Jurkat, Clone E6-1 (cell line): ENCODE data around the gene GCSAML.

Source experiments
- DNase-seq: peaks from one replicate; pipeline ENCODE4 v3.0.0-alpha.2; 2011; ENCODE audit warnings: low read depth, low spot score
- H3K4me3 ChIP-seq: 2 replicates; pipeline ENCODE4 v1.5.1; 2011; ENCODE audit warnings: mild to moderate bottlenecking, low read length, control low read depth, moderate library complexity

The GCSAML gene

DNA sequence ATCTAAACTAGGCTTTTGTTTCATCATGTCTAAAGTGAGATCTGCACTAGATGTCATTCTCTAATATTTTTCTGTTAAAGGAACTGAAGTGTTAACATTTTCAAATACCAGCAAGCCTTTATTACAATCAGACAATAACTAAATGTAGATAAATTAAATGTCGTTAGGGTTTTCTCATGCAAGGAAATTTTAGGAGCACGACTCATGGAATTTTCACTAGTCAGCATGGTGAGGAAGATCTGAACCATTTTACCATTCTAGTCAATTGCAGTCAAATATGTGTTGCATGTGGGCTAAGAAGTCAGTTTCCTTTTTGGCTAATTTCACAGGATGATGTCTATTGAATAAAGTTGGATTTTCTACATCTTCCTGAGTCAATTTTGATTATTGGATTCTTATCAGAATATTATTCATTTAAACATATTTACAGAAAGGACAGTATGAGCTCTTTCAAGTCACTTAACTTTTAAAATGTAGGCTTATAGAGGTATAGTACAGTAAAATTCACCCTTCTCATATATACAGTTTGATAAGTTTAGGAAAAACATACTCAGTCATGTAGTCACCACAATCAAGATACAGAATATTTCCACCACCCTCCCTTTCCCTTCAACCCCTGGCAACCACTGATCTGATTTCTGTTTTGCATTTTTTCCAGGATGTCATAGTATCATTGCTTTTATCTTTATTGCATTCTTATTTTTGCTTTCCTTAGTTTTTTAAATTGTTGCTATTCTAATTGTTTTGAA, 9.2 kb downstream of the GCSAML start:
- DNase-seq = no peak
- H3K4me3 ChIP-seq = no peak overlapping the region

DNA sequence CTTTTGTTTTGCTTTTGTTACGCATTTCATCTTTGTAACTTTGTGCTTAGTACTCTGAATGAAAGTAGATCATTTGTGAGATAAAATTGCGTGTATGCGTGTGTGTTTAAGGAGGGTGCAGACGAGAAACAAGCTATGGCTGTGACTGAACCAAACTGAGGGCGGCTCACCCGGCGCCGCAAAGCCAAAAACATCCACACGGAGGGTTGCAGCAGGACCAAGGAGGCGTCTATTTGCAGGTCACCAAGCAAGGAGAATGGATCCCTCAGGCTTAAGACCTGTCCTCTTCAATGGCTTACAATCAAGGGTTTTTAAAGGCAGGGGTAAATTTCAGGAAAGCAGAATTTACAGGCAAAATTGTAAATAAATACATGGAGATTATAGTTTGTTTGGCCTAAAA, 12.8 kb downstream of the GCSAML start:
- no peak for DNase-seq
- no peak overlapping the region for H3K4me3 ChIP-seq

DNA sequence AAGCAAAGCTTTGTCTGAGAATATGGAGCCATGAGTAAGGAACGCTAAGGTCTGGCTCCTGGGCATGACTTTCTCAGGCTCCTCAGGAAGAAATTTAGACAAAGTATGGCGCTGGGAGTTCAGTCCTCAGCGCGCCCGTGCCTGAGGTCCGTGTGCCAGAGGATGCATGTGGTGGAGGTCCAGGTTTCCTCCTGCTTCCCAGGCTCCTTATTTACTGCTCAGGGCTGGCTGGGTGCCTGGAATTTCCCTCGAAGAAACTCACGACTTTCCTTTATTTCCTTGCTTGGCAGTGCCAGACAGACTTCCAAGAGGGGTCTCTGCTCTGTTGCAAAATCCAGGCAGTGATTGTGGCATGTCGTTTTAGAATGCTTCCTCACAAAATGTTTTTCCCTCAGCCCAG, 13.3 kb downstream of the GCSAML start:
- no peak overlapping the region for H3K4me3 ChIP-seq
- DNase-seq = no peak

DNA sequence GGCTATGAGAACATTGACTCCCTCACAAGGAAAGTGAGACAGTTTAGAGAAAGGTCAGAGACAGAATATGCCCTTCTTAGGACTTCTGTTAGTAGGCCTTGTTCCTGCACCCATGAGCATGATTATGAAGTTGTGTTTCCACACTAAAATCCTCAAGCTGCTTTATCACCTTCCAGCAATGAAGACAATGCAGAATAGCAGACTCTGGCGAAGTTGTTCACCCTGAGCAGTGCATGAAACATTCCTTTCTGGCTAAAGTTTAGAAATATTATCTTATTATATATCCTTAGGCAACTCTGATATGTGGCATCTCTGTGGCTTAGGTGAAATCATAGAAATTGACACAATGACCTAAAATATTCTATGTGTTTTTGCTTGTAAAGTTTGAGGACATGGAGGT, 25.3 kb downstream of the GCSAML start:
- no peak for DNase-seq
- no peak overlapping the region for H3K4me3 ChIP-seq

DNA sequence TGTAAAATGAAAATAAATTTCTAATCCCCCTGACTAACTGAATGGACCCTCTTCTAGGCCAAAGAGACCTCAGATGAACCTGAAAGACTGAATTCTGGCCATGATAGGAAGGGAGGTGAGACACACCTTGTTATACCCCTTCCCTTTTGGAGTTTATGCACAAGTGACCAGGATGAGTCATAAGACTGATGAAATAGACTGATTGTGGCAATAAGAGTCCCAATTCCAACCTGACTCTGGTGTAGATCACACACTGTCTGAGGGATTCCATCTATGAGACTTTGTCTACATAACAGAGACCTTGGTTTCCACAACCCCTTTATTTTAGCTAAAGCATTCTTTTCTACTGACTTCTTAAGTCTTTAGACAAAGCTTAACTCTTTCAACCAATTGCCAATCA, 25.7 kb downstream of the GCSAML start:
- DNase-seq = no peak
- no peak overlapping the region for H3K4me3 ChIP-seq

DNA sequence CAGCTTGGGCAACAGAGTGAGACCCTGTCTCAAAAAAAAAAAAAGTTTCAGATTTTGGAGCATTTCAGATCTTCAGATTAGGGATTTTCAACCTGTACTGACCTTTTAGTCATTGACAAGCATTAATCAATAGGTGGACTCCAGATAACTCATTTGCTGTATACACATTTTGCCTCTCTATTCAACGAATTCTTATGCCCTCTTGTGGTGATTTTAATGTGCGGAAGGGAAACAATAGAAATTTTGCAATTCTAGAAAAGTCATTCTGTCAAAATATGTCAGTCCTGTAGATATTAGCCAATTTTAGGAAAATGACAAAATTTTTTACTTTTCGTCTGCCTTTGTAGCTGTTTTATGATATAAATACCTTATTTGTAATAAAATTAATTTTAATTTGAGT, 27.6 kb downstream of the GCSAML start:
- peak; percentile 23 for DNase-seq
- no peak overlapping the region for H3K4me3 ChIP-seq

DNA sequence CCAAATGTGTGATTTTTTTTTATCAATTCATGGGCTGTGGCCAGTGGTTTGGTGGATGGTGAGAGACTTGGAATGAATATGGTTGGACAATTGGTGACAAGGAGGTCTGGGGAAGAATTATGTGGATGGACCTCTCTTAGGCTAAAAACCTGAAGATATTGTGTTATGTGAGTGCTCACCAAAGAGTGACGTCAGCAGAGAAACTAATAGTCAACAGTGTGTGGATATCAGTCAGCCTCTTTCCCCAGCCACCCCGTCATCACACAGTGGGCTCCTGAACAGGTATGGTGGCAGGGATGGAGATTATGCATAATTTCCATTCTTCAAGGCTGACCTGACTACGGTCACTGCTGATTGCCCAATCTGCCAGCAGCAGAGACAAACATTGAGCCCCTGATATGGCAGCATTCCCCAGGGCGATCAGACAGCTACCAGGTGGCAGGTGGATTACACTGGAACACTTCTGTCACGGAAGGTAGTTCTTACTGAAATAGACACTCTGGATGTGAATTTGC, 30.1 kb downstream of the GCSAML start:
- no peak overlapping the region for H3K4me3 ChIP-seq
- DNase-seq = no peak

DNA sequence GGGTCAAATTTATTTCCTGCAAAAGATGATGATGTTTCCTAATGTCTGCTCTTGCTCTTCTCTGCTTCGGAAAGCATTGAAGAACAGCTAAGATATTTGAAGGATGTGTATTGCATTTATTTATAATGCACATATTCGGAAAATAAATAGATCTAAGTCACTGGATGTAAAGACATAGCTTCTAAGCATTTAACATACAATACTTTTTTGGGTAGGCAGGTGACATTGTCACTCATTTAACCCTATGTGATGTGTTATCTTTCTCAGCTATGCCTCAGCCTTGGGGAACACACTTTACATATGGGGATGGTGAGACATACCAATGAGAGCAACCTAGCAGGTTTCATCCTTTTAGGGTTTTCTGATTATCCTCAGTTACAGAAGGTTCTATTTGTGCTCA, 39.1 kb downstream of the GCSAML start, which contains the start of gene OR2G2:
Gene OR2G2, plus strand, starts transcription at position 301 of the 400 bp plus-strand sequence. Its CDS starts 0 bp downstream, at position 301.
- DNase-seq = no peak

DNA sequence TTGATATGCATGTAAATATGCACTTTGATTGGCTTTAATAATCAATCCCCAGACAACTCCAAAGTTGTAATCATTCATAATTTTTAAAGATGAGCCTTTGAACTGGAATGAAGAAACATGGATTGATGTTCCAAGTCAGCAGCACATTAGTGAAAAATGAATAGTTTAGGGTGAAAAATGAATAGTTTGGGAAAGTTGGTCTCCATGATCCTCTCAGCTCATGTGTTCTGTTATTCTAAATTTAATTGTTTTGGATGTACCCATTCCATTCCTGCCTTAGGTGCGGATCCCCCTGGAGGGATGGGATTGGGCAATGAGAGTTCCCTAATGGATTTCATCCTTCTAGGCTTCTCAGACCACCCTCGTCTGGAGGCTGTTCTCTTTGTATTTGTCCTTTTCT, 56.4 kb downstream of the GCSAML start, which contains the start of gene OR2G3:
Gene OR2G3, plus strand, starts transcription at position 301 of the 400 bp plus-strand sequence. Its CDS starts 0 bp downstream, at position 301.
- no peak within 1 kb of the TSS for H3K4me3 ChIP-seq
- DNase-seq = no peak

More for the DNA sequence above, 39.1 kb downstream of the GCSAML start, which contains the start of gene OR2G2:
- H3K4me3 ChIP-seq = no peak within 1 kb of the TSS

DNA sequence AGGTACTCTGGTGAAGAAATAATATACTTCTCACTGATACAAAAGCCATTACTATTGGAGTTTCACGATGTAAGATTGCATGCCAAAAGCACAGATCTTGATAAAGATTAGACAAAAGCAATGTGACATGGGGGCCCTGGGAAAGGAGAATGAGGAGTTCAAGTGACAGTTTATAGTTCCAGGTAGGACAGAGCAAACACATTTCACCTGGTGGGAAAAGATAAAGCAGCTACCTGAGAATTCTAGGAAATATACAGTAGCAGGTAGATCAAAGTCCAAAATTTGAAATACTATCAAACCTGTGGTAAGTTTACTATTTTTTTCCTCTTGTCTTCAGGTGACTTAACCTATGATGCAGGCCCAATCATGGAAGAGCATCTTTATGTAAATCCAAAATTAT, 64.5 kb downstream of the GCSAML start:
- no peak for DNase-seq
- H3K4me3 ChIP-seq = no peak overlapping the region

DNA sequence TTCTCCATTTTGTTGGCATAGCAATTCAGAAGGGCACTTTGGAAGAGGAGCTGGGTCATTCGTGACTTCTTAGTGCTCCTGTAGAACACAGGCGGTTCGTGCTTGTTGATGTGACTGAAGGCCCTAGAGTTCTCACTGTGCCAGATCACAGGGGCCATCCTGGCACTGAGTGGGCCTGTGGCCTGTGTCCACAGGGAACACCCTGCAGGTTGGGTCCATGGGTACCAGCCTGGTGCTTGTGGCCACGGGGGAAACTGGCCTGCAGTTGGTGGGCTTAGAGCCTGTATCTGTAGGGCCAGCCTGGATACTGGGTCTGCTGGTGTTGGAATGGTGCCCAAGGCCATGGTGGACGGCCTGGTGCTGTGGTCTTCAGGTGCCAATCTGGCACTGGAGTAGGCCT, 65.7 kb downstream of the GCSAML start:
- no peak overlapping the region for H3K4me3 ChIP-seq
- DNase-seq = no peak
